ENCODE results near the gene GTF2A1.

GTF2A1 gene

GRCh38 chr14:81264671-81265070 is 43.9 kb upstream of the GTF2A1 start:
- Histone ChIP-seq H2AK5ac (ENCODE audit: low read length) (no peak overlapping the region), H2BK120ac (ENCODE audit: low read depth, low read length) (no peak overlapping the region), H2BK15ac (replicated peaks; ENCODE audit: low read depth) (no peak overlapping the region), H3K56ac (ENCODE audit: low read length) (no peak overlapping the region), H2BK5ac (ENCODE audit: low read length) (no peak overlapping the region), H3K27ac (ENCODE audit: low read depth, low read length) (no peak overlapping the region), H3K36me3 (ENCODE audit: control insufficient read depth, insufficient read depth, low read length) (no peaks in the 10 kb centered on the region), H3K9ac (ENCODE audit: low read length) (no peak overlapping the region), H4K5ac (ENCODE audit: low read length) (no peak overlapping the region), H3K79me1 (ENCODE audit: low read length) (no peaks in the 10 kb centered on the region), H3K27me3 (ENCODE audit: insufficient read depth, low read length, poor library complexity) (no peaks in the 10 kb centered on the region), H3K23ac (ENCODE audit: low read length) (no peak overlapping the region), H4K8ac (ENCODE audit: low read depth, low read length) (no peak overlapping the region), H3K18ac (ENCODE audit: low read length) (no peak overlapping the region), H3K79me2 (ENCODE audit: control insufficient read depth, insufficient read depth, low read length) (no peaks in the 10 kb centered on the region), H3K4me2 (ENCODE audit: low read length) (no peak overlapping the region), H3K4me1 (ENCODE audit: control insufficient read depth, low read depth, low read length) (peaks cover 3% of the 10 kb centered on the region), H3K4me3 (ENCODE audit: low read length) (no peak overlapping the region), H3K4ac (ENCODE audit: low read depth, low read length) (no peak overlapping the region)
- no CpG with 5 or more reads among the region's 1 CpG for WGBS (ENCODE audit: extremely low coverage, insufficient coverage, low lambda C conversion rate)
- no peak for DNase-seq

- Histone ChIP-seq H3K79me1 (ENCODE audit: low read length) (no peaks in the 10 kb centered on the region), H3K27me3 (ENCODE audit: insufficient read depth, low read length, poor library complexity) (no peaks in the 10 kb centered on the region), H3K23ac (ENCODE audit: low read length) (no peak overlapping the region), H3K27ac (ENCODE audit: low read depth, low read length) (no peak overlapping the region), H3K18ac (ENCODE audit: low read length) (no peak overlapping the region), H2BK15ac (replicated peaks; ENCODE audit: low read depth) (no peak overlapping the region), H3K79me2 (ENCODE audit: control insufficient read depth, insufficient read depth, low read length) (no peaks in the 10 kb centered on the region), H2BK5ac (ENCODE audit: low read length) (no peak overlapping the region), H3K56ac (ENCODE audit: low read length) (no peak overlapping the region), H3K4me3 (ENCODE audit: low read length) (no peak overlapping the region), H3K4ac (ENCODE audit: low read depth, low read length) (no peak overlapping the region), H2BK120ac (ENCODE audit: low read depth, low read length) (no peak overlapping the region), H4K8ac (ENCODE audit: low read depth, low read length) (no peak overlapping the region), H4K5ac (ENCODE audit: low read length) (no peak overlapping the region), H2AK5ac (ENCODE audit: low read length) (no peak overlapping the region), H3K9ac (ENCODE audit: low read length) (no peak overlapping the region), H3K4me2 (ENCODE audit: low read length) (no peak overlapping the region), H3K4me1 (ENCODE audit: control insufficient read depth, low read depth, low read length) (peaks cover 3% of the 10 kb centered on the region), H3K36me3 (ENCODE audit: control insufficient read depth, insufficient read depth, low read length) (no peaks in the 10 kb centered on the region)
- no peak for DNase-seq
- no CpG with 5 or more reads among the region's 4 CpGs for WGBS (ENCODE audit: extremely low coverage, insufficient coverage, low lambda C conversion rate)
These were observed 43.1 kb upstream of the GTF2A1 start for GRCh38 chr14:81263777-81264410.

GRCh38 chr14:81261176-81261575 is 40.4 kb upstream of the GTF2A1 start:
- Histone ChIP-seq H3K4me3 (ENCODE audit: low read length) (no peak overlapping the region), H3K36me3 (ENCODE audit: control insufficient read depth, insufficient read depth, low read length) (no peaks in the 10 kb centered on the region), H2BK15ac (replicated peaks; ENCODE audit: low read depth) (no peak overlapping the region), H3K9ac (ENCODE audit: low read length) (no peak overlapping the region), H3K23ac (ENCODE audit: low read length) (no peak overlapping the region), H3K4me2 (ENCODE audit: low read length) (no peak overlapping the region), H3K4me1 (ENCODE audit: control insufficient read depth, low read depth, low read length) (no peaks in the 10 kb centered on the region), H3K27ac (ENCODE audit: low read depth, low read length) (no peak overlapping the region), H3K4ac (ENCODE audit: low read depth, low read length) (no peak overlapping the region), H2BK120ac (ENCODE audit: low read depth, low read length) (no peak overlapping the region), H3K27me3 (ENCODE audit: insufficient read depth, low read length, poor library complexity) (no peaks in the 10 kb centered on the region), H4K8ac (ENCODE audit: low read depth, low read length) (no peak overlapping the region), H3K79me1 (ENCODE audit: low read length) (no peaks in the 10 kb centered on the region), H3K79me2 (ENCODE audit: control insufficient read depth, insufficient read depth, low read length) (no peaks in the 10 kb centered on the region), H3K18ac (ENCODE audit: low read length) (no peak overlapping the region), H4K5ac (ENCODE audit: low read length) (no peak overlapping the region), H3K56ac (ENCODE audit: low read length) (no peak overlapping the region), H2AK5ac (ENCODE audit: low read length) (no peak overlapping the region), H2BK5ac (ENCODE audit: low read length) (no peak overlapping the region)
- no CpG with 5 or more reads among the region's 3 CpGs for WGBS (ENCODE audit: extremely low coverage, insufficient coverage, low lambda C conversion rate)
- no peak for DNase-seq

- H3K9ac ChIP-seq (ENCODE audit: low read length) = no peak overlapping the region
- WGBS (ENCODE audit: extremely low coverage, insufficient coverage, low lambda C conversion rate) = no CpG with 5 or more reads among the region's 3 CpGs
- no peak overlapping the region for H3K18ac ChIP-seq (ENCODE audit: low read length)
- no peak for DNase-seq
- no peak overlapping the region for H3K4me3 ChIP-seq (ENCODE audit: low read length)
- H3K36me3 ChIP-seq (ENCODE audit: control insufficient read depth, insufficient read depth, low read length) = no peaks in the 10 kb centered on the region
- H3K23ac ChIP-seq (ENCODE audit: low read length) = no peak overlapping the region
- H3K27ac ChIP-seq (ENCODE audit: low read depth, low read length) = no peak overlapping the region
- H2BK120ac ChIP-seq (ENCODE audit: low read depth, low read length) = no peak overlapping the region
- H4K5ac ChIP-seq (ENCODE audit: low read length) = no peak overlapping the region
- H3K79me1 ChIP-seq (ENCODE audit: low read length) = no peaks in the 10 kb centered on the region
- no peaks in the 10 kb centered on the region for H3K79me2 ChIP-seq (ENCODE audit: control insufficient read depth, insufficient read depth, low read length)
- no peak overlapping the region for H4K8ac ChIP-seq (ENCODE audit: low read depth, low read length)
- H2BK5ac ChIP-seq (ENCODE audit: low read length) = no peak overlapping the region
- H3K4ac ChIP-seq (ENCODE audit: low read depth, low read length) = no peak overlapping the region
- no peak overlapping the region for H2AK5ac ChIP-seq (ENCODE audit: low read length)
- no peak overlapping the region for H3K4me2 ChIP-seq (ENCODE audit: low read length)
- no peak overlapping the region for H3K56ac ChIP-seq (ENCODE audit: low read length)
- H3K4me1 ChIP-seq (ENCODE audit: control insufficient read depth, low read depth, low read length) = no peaks in the 10 kb centered on the region
- H2BK15ac ChIP-seq (replicated peaks; ENCODE audit: low read depth) = no peak overlapping the region
- no peaks in the 10 kb centered on the region for H3K27me3 ChIP-seq (ENCODE audit: insufficient read depth, low read length, poor library complexity)
These were observed 40.0 kb upstream of the GTF2A1 start for GRCh38 chr14:81260732-81261131.

GRCh38 chr14:81256289-81256960 is 35.7 kb upstream of the GTF2A1 start:
- H3K36me3 ChIP-seq (ENCODE audit: control insufficient read depth, insufficient read depth, low read length) = no peaks in the 10 kb centered on the region
- WGBS (ENCODE audit: extremely low coverage, insufficient coverage, low lambda C conversion rate) = no CpG with 5 or more reads among the region's 2 CpGs
- H2BK5ac ChIP-seq (ENCODE audit: low read length) = no peak overlapping the region
- H2BK120ac ChIP-seq (ENCODE audit: low read depth, low read length) = no peak overlapping the region
- no peaks in the 10 kb centered on the region for H3K27me3 ChIP-seq (ENCODE audit: insufficient read depth, low read length, poor library complexity)
- no peak overlapping the region for H4K8ac ChIP-seq (ENCODE audit: low read depth, low read length)
- H3K4me3 ChIP-seq (ENCODE audit: low read length) = no peak overlapping the region
- no peak overlapping the region for H2BK15ac ChIP-seq (replicated peaks; ENCODE audit: low read depth)
- no peak overlapping the region for H3K4me2 ChIP-seq (ENCODE audit: low read length)
- H2AK5ac ChIP-seq (ENCODE audit: low read length) = no peak overlapping the region
- H3K79me2 ChIP-seq (ENCODE audit: control insufficient read depth, insufficient read depth, low read length) = no peaks in the 10 kb centered on the region
- H3K9ac ChIP-seq (ENCODE audit: low read length) = no peak overlapping the region
- H3K23ac ChIP-seq (ENCODE audit: low read length) = no peak overlapping the region
- no peak overlapping the region for H3K56ac ChIP-seq (ENCODE audit: low read length)
- H3K4ac ChIP-seq (ENCODE audit: low read depth, low read length) = no peak overlapping the region
- no peak overlapping the region for H4K5ac ChIP-seq (ENCODE audit: low read length)
- H3K27ac ChIP-seq (ENCODE audit: low read depth, low read length) = no peak overlapping the region
- no peak for DNase-seq
- H3K79me1 ChIP-seq (ENCODE audit: low read length) = no peaks in the 10 kb centered on the region
- H3K4me1 ChIP-seq (ENCODE audit: control insufficient read depth, low read depth, low read length) = no peaks in the 10 kb centered on the region
- H3K18ac ChIP-seq (ENCODE audit: low read length) = no peak overlapping the region

- Histone ChIP-seq H2AK5ac (ENCODE audit: low read length) (no peak overlapping the region), H4K5ac (ENCODE audit: low read length) (no peak overlapping the region), H3K56ac (ENCODE audit: low read length) (no peak overlapping the region), H3K79me1 (ENCODE audit: low read length) (no peaks in the 10 kb centered on the region), H3K18ac (ENCODE audit: low read length) (no peak overlapping the region), H2BK15ac (replicated peaks; ENCODE audit: low read depth) (no peak overlapping the region), H2BK120ac (ENCODE audit: low read depth, low read length) (no peak overlapping the region), H3K79me2 (ENCODE audit: control insufficient read depth, insufficient read depth, low read length) (no peaks in the 10 kb centered on the region), H4K8ac (ENCODE audit: low read depth, low read length) (no peak overlapping the region), H3K23ac (ENCODE audit: low read length) (no peak overlapping the region), H3K4me2 (ENCODE audit: low read length) (no peak overlapping the region), H3K9ac (ENCODE audit: low read length) (no peak overlapping the region), H3K4ac (ENCODE audit: low read depth, low read length) (no peak overlapping the region), H3K27me3 (ENCODE audit: insufficient read depth, low read length, poor library complexity) (no peaks in the 10 kb centered on the region), H2BK5ac (ENCODE audit: low read length) (no peak overlapping the region), H3K4me3 (ENCODE audit: low read length) (no peak overlapping the region), H3K27ac (ENCODE audit: low read depth, low read length) (no peak overlapping the region), H3K36me3 (ENCODE audit: control insufficient read depth, insufficient read depth, low read length) (no peaks in the 10 kb centered on the region), H3K4me1 (ENCODE audit: control insufficient read depth, low read depth, low read length) (no peaks in the 10 kb centered on the region)
- no CpG with 5 or more reads among the region's 1 CpG for WGBS (ENCODE audit: extremely low coverage, insufficient coverage, low lambda C conversion rate)
- DNase-seq = peak; percentile 40
These were observed 31.5 kb upstream of the GTF2A1 start for GRCh38 chr14:81252278-81252677.
